GM12878 (cell line): ENCODE measurements around the gene RAB3C. TPM values are rescaled to one million over a fixed set of nuclear protein-coding genes. Genes with fewer than 3 reads are reported as not detected.

ENCODE experiments used
- CBFB ChIP-seq: IDR thresholded peaks from 2 replicates; pipeline ENCODE4 v1.6.1; 2016; ENCODE audit warnings: antibody characterized with exemption, low read depth
- CREB1 ChIP-seq: IDR thresholded peaks from 2 replicates; pipeline ENCODE4 v1.6.1; 2012; ENCODE audit warnings: low read depth, mild to moderate bottlenecking, inconsistent platforms
- IKZF1 ChIP-seq: fragments of 450-650 bp; conservative IDR thresholded peaks from 2 replicates; pipeline ENCODE4 v1.6.1; 2017; ENCODE audit warnings: antibody characterized with exemption, mild to moderate bottlenecking
- IKZF2 ChIP-seq, 2 experiments: fragments of 450-650 bp; IDR thresholded peaks; 2 replicates each; pipeline ENCODE4 v1.6.1; 2017; ENCODE audit warnings: mild to moderate bottlenecking in 2 of 2, moderate library complexity in 2 of 2
- POU2F2 ChIP-seq: IDR thresholded peaks from 3 replicates; pipeline ENCODE4 v1.6.1; 2011; ENCODE audit warnings: low read depth, mild to moderate bottlenecking, low read length, borderline replicate concordance
- REST ChIP-seq: IDR thresholded peaks from 2 replicates; pipeline ENCODE4 v1.6.1; 2012; ENCODE audit warnings: mild to moderate bottlenecking, low read depth, low read length
- RFX5 ChIP-seq: IDR thresholded peaks from 2 replicates; pipeline ENCODE4 v1.6.1; 2011; ENCODE audit warnings: low read depth, low read length, improper control_type of control experiment
- SKIL ChIP-seq: fragments of 450-650 bp; IDR thresholded peaks from 2 replicates; pipeline ENCODE4 v1.6.1; 2017; ENCODE audit warnings: mild to moderate bottlenecking, low read depth, inconsistent platforms; ENCODE audit not compliant: poor library complexity, severe bottlenecking
- STAT3 ChIP-seq: IDR thresholded peaks from 2 replicates; pipeline ENCODE4 v1.6.1; 2011; ENCODE audit warnings: low read depth, low read length, improper control_type of control experiment
- SUPT20H ChIP-seq: IDR thresholded peaks from 2 replicates; pipeline ENCODE4 v1.6.1; 2011; ENCODE audit warnings: low read depth, mild to moderate bottlenecking, low read length, moderate library complexity, borderline replicate concordance; ENCODE audit not compliant: control insufficient read depth
- TCF7 ChIP-seq: IDR thresholded peaks from 2 replicates; pipeline ENCODE4 v1.6.1; 2014; ENCODE audit warnings: antibody characterized with exemption, borderline replicate concordance
- ZNF24 ChIP-seq: fragments of 450-650 bp; IDR thresholded peaks from 2 replicates; pipeline ENCODE4 v1.6.1; 2017; ENCODE audit warnings: antibody characterized with exemption, mild to moderate bottlenecking
- ZNF384 ChIP-seq: IDR thresholded peaks from 2 replicates; pipeline ENCODE4 v1.6.1; 2012; ENCODE audit warnings: low read depth, mild to moderate bottlenecking, low read length, improper control_type of control experiment, borderline replicate concordance
- polyA plus RNA-seq, 11 experiments: library from polyadenylated mRNA; depleted of rRNA in 4 of 11; unstranded in 6 of 11; stranded (reverse) in 5 of 11; fragments of >200 nt; fragmentation: Nextera tagmentation in 4 of 11; fragmentation: Illumina TruSeq in 1 of 11; extraction: Ambion mirVana in 4 of 11; extraction: Trizol in 1 of 11; gene quantifications; 1 replicate in 1 of 11; 2 replicates in 10 of 11; pipeline versions ENCODE4 v1.2.1 to v1.2.3, GENCODE V29; 2011 to 2016; ENCODE audit warnings: inconsistent platforms in 2 of 11, missing spikeins in 2 of 11, low read depth in 1 of 11
- total RNA-seq, 4 experiments: library from RNA; depleted of rRNA in 3 of 4; stranded (reverse); fragments of >200 nt in 3 of 4; fragmentation: Illumina TruSeq in 1 of 4; extraction: Trizol in 1 of 4; gene quantifications; 2 replicates each; pipeline versions ENCODE4 v1.2.1 to v1.2.3, GENCODE V29; 2013 to 2021
- TF ChIP-seq, protein P1 (sequence below): fragments of 450-650 bp; IDR thresholded peaks from 2 replicates; pipeline ENCODE4 v1.6.1; 2016; ENCODE audit warnings: mild to moderate bottlenecking
- TF ChIP-seq, protein P2 (sequence below): IDR thresholded peaks from 2 replicates; pipeline ENCODE4 v1.6.1; 2011; ENCODE audit warnings: low read depth, low read length, improper control_type of control experiment, borderline replicate concordance
- TF ChIP-seq, protein P3 (sequence below): IDR thresholded peaks from 2 replicates; pipeline ENCODE4 v1.6.1; 2012; ENCODE audit warnings: low read depth, low read length, improper control_type of control experiment
- TF ChIP-seq, protein P4 (sequence below): IDR thresholded peaks from 2 replicates; pipeline ENCODE4 v1.6.1; 2011; ENCODE audit warnings: borderline replicate concordance, low read depth, mild to moderate bottlenecking, moderate library complexity, mixed read lengths, low read length; ENCODE audit not compliant: insufficient read depth; ENCODE audit errors: extremely low read length

Gene RAB3C
- total and polyA plus RNA-seq, 10 of the 15 experiments (the other 5 are each of a cell fraction or from before 2014, with no cell fraction given), result not detected

- TF ChIP-seq SKIL (no peak), RFX5 (no peak), IKZF1 (peak; percentile 92), IKZF2 (IDR thresholded peaks at IDR 0.05) (peak; percentile 75 to 87), ZNF384 (no peak; the same call in 1 of the 2 replicates), TCF7 (no peak), SUPT20H (no peak), REST (no peak), CBFB (0 out of 2 replicates have a peak, but pooled peaks have one; percentile 29), POU2F2 (no peak), STAT3 (no peak), ZNF24 (0 out of 2 replicates have a peak, but pooled peaks have one; percentile 31), CREB1 (peak; percentile 74)
- TF ChIP-seq, protein P1, sequence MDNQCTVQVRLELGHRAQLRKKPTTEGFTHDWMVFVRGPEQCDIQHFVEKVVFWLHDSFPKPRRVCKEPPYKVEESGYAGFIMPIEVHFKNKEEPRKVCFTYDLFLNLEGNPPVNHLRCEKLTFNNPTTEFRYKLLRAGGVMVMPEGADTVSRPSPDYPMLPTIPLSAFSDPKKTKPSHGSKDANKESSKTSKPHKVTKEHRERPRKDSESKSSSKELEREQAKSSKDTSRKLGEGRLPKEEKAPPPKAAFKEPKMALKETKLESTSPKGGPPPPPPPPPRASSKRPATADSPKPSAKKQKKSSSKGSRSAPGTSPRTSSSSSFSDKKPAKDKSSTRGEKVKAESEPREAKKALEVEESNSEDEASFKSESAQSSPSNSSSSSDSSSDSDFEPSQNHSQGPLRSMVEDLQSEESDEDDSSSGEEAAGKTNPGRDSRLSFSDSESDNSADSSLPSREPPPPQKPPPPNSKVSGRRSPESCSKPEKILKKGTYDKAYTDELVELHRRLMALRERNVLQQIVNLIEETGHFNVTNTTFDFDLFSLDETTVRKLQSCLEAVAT, result no peak
- TF ChIP-seq, protein P2, sequence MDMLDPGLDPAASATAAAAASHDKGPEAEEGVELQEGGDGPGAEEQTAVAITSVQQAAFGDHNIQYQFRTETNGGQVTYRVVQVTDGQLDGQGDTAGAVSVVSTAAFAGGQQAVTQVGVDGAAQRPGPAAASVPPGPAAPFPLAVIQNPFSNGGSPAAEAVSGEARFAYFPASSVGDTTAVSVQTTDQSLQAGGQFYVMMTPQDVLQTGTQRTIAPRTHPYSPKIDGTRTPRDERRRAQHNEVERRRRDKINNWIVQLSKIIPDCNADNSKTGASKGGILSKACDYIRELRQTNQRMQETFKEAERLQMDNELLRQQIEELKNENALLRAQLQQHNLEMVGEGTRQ, result no peak
- TF ChIP-seq, protein P3, sequence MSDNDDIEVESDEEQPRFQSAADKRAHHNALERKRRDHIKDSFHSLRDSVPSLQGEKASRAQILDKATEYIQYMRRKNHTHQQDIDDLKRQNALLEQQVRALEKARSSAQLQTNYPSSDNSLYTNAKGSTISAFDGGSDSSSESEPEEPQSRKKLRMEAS, result no peak
- TF ChIP-seq, protein P4, sequence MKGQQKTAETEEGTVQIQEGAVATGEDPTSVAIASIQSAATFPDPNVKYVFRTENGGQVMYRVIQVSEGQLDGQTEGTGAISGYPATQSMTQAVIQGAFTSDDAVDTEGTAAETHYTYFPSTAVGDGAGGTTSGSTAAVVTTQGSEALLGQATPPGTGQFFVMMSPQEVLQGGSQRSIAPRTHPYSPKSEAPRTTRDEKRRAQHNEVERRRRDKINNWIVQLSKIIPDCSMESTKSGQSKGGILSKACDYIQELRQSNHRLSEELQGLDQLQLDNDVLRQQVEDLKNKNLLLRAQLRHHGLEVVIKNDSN, result no peak
Observed at GRCh38 chr5:58891086-58891970, 308.5 kb downstream of the RAB3C start (continued).
